IMR-90 (cell line): ENCODE data around the gene ATP23. TPM values are rescaled to one million over a fixed set of nuclear protein-coding genes. Genes with fewer than 3 reads are reported as not detected.

Source experiments
- ATAC-seq: fragments of 200-7000 bp; cut with Tn5 transposase; 2 replicates; pipeline ENCODE4 v1.9.1; 2020; ENCODE audit warnings: low read depth, mild to moderate bottlenecking, moderate library complexity
- BruUV-seq: library from RNA; stranded (reverse); fragments of 400-500 nt; replicated peaks from 2 replicates; lab custom pipeline; 2021; lab: Mats Ljungman, UMichigan
- CTCF ChIA-PET: fragments of 300-600 bp; formaldehyde crosslinking; extraction: SDS; loops from one replicate; lab custom pipeline; 2021; ENCODE audit warnings: antibody characterized with exemption; lab: Yijun Ruan, JAX
- POLR2A ChIA-PET: fragments of 300-600 bp; sonication (Branson Sonifier 250); formaldehyde crosslinking; loops from one replicate; lab custom pipeline; 2022; ENCODE audit warnings: antibody characterized with exemption; ENCODE audit not compliant: unreplicated experiment; lab: Charles Lee
- DNase-seq: peaks from one replicate; pipeline ENCODE4 v3.0.0; 2013
- H2AFZ ChIP-seq: replicated peaks from 2 replicates; pipeline ENCODE3; 2013; ENCODE audit warnings: low read length, mild to moderate bottlenecking; ENCODE audit not compliant: poor library complexity
- H2AK5ac ChIP-seq: 2 replicates; pipeline ENCODE4 v1.6.1; 2013; ENCODE audit warnings: low read depth, low read length, inconsistent platforms
- H2AK9ac ChIP-seq: replicated peaks from 2 replicates; pipeline ENCODE3; 2013; ENCODE audit warnings: mild to moderate bottlenecking, low read depth, low read length, moderate library complexity; ENCODE audit not compliant: poor library complexity
- H2BK120ac ChIP-seq: 2 replicates; pipeline ENCODE4 v1.6.1; 2013; ENCODE audit warnings: low read depth, low read length, inconsistent platforms
- H2BK15ac ChIP-seq: 3 replicates; pipeline ENCODE4 v1.6.1; 2013; ENCODE audit warnings: low read depth, low read length, inconsistent platforms
- H2BK20ac ChIP-seq: 2 replicates; pipeline ENCODE4 v1.6.1; 2013; ENCODE audit warnings: low read depth, mild to moderate bottlenecking, inconsistent platforms, low read length, moderate library complexity
- H2BK5ac ChIP-seq: 2 replicates; pipeline ENCODE4 v1.6.1; 2013; ENCODE audit warnings: mild to moderate bottlenecking, low read depth, low read length, inconsistent platforms; ENCODE audit not compliant: poor library complexity, severe bottlenecking
- H3K14ac ChIP-seq: replicated peaks from 2 replicates; pipeline ENCODE4 v1.6.1; 2013; ENCODE audit warnings: low read depth, low read length, inconsistent platforms
- H3K18ac ChIP-seq: 2 replicates; pipeline ENCODE4 v1.6.1; 2013; ENCODE audit warnings: low read depth, low read length, control low read depth
- H3K23ac ChIP-seq: 2 replicates; pipeline ENCODE4 v1.6.1; 2013; ENCODE audit warnings: low read depth, low read length, inconsistent platforms
- H3K27ac ChIP-seq: 2 replicates; pipeline ENCODE4 v1.5.1; 2013; ENCODE audit warnings: mild to moderate bottlenecking, control low read depth, low read length; ENCODE audit not compliant: insufficient read depth
- H3K27me3 ChIP-seq: 2 replicates; pipeline ENCODE4 v1.6.1; 2013; ENCODE audit warnings: low read length; ENCODE audit not compliant: control insufficient read depth, insufficient read depth
- H3K36me3 ChIP-seq: 2 replicates; pipeline ENCODE4 v1.6.1; 2013; ENCODE audit warnings: low read length, mixed read lengths; ENCODE audit not compliant: control insufficient read depth, insufficient read depth
- H3K4ac ChIP-seq: 2 replicates; pipeline ENCODE4 v1.6.1; 2013; ENCODE audit warnings: low read depth, low read length, inconsistent platforms
- H3K4me1 ChIP-seq: 2 replicates; pipeline ENCODE4 v1.6.1; 2013; ENCODE audit warnings: low read length, mixed read lengths; ENCODE audit not compliant: control insufficient read depth, insufficient read depth
- H3K4me2 ChIP-seq: 2 replicates; pipeline ENCODE4 v1.6.1; 2013; ENCODE audit warnings: low read depth, mild to moderate bottlenecking, control low read depth, low read length, moderate library complexity
- H3K4me3 ChIP-seq: 2 replicates; pipeline ENCODE4 v1.5.1; 2013; ENCODE audit warnings: low read depth, mild to moderate bottlenecking, control low read depth, low read length, moderate library complexity; ENCODE audit not compliant: insufficient read depth
- H3K56ac ChIP-seq: 2 replicates; pipeline ENCODE4 v1.6.1; 2013; ENCODE audit warnings: low read length, inconsistent platforms; ENCODE audit not compliant: insufficient read depth; ENCODE audit errors: extremely low read depth
- H3K79me1 ChIP-seq, 2 experiments: 2 replicates each; pipeline ENCODE4 v1.6.1; 2013; ENCODE audit warnings: low read length in 2 of 2, inconsistent platforms in 1 of 2, low read depth in 1 of 2
- H3K9ac ChIP-seq: 2 replicates; pipeline ENCODE4 v1.6.1; 2013; ENCODE audit warnings: low read depth, low read length, control low read depth
- H3K9me1 ChIP-seq: 2 replicates; pipeline ENCODE4 v1.6.1; 2013; ENCODE audit warnings: low read length, inconsistent platforms; ENCODE audit not compliant: insufficient read depth
- H3K9me3 ChIP-seq: 2 replicates; pipeline ENCODE4 v1.6.1; 2013; ENCODE audit warnings: low read length; ENCODE audit not compliant: control insufficient read depth, insufficient read depth
- H4K20me1 ChIP-seq: 2 replicates; pipeline ENCODE4 v1.6.1; 2013; ENCODE audit warnings: low read length, inconsistent platforms; ENCODE audit not compliant: insufficient read depth
- H4K5ac ChIP-seq: 2 replicates; pipeline ENCODE4 v1.6.1; 2013; ENCODE audit warnings: mild to moderate bottlenecking, low read depth, low read length, control low read depth
- H4K8ac ChIP-seq, 2 experiments: 2 replicates each; pipeline ENCODE4 v1.6.1; 2013; ENCODE audit warnings: low read depth in 2 of 2, low read length in 2 of 2, control low read depth in 1 of 2, inconsistent platforms in 1 of 2
- H4K91ac ChIP-seq: 2 replicates; pipeline ENCODE4 v1.6.1; 2013; ENCODE audit warnings: low read depth, low read length, inconsistent platforms; ENCODE audit not compliant: insufficient read depth
- BHLHE40 ChIP-seq: fragments of 150-350 bp; IDR thresholded peaks from 2 replicates; pipeline ENCODE4 v1.6.1; 2016; ENCODE audit warnings: mild to moderate bottlenecking, low read depth, low read length
- CEBPB ChIP-seq: IDR thresholded peaks from 2 replicates; pipeline ENCODE4 v1.6.1; 2012; ENCODE audit warnings: low read depth, low read length, improper control_type of control experiment
- CHD1 ChIP-seq: IDR thresholded peaks from 2 replicates; pipeline ENCODE4 v1.6.1; 2012; ENCODE audit warnings: low read depth, low read length, improper control_type of control experiment
- CTCF ChIP-seq: conservative IDR thresholded peaks from 2 replicates; pipeline ENCODE4 v1.5.1; 2012; ENCODE audit warnings: mild to moderate bottlenecking, low read depth, low read length, improper control_type of control experiment
- ELK1 ChIP-seq: fragments of 150-350 bp; IDR thresholded peaks from 2 replicates; pipeline ENCODE4 v1.6.1; 2016; ENCODE audit warnings: low read depth, mild to moderate bottlenecking, low read length, moderate library complexity, borderline replicate concordance
- FOS ChIP-seq: fragments of 150-350 bp; IDR thresholded peaks from 2 replicates; pipeline ENCODE4 v1.6.1; 2016; ENCODE audit warnings: low read depth, low read length
- MAFK ChIP-seq: IDR thresholded peaks from 2 replicates; pipeline ENCODE4 v1.6.1; 2012; ENCODE audit warnings: low read depth, low read length, improper control_type of control experiment
- MAZ ChIP-seq: IDR thresholded peaks from 2 replicates; pipeline ENCODE4 v1.6.1; 2012; ENCODE audit warnings: low read depth, mild to moderate bottlenecking, low read length, improper control_type of control experiment, moderate library complexity, borderline replicate concordance
- MXI1 ChIP-seq: IDR thresholded peaks from 2 replicates; pipeline ENCODE4 v1.6.1; 2012; ENCODE audit warnings: low read depth, mild to moderate bottlenecking, low read length, moderate library complexity, borderline replicate concordance
- POLR2A ChIP-seq: IDR thresholded peaks from 2 replicates; pipeline ENCODE4 v1.6.1; 2012; ENCODE audit warnings: mild to moderate bottlenecking, low read depth, low read length
- RAD21 ChIP-seq: IDR thresholded peaks from 2 replicates; pipeline ENCODE4 v1.6.1; 2012; ENCODE audit warnings: low read length, improper control_type of control experiment
- RCOR1 ChIP-seq: IDR thresholded peaks from 2 replicates; pipeline ENCODE4 v1.6.1; 2012; ENCODE audit warnings: mild to moderate bottlenecking, low read length, improper control_type of control experiment; ENCODE audit not compliant: insufficient replicate concordance
- RFX5 ChIP-seq: IDR thresholded peaks from 2 replicates; pipeline ENCODE4 v1.8.0; 2012; ENCODE audit warnings: low read depth, mild to moderate bottlenecking, low read length, moderate library complexity
- SMC3 ChIP-seq: fragments of 150-350 bp; IDR thresholded peaks from 2 replicates; pipeline ENCODE4 v1.6.1; 2016; ENCODE audit warnings: low read depth, mild to moderate bottlenecking, antibody characterized with exemption, low read length, moderate library complexity
- WGBS, 2 experiments: methylation state at CpG; one replicate each; pipeline versions ENCODE4 v1.1.5 to v1.1.7; 2013; ENCODE audit warnings: missing lambda C conversion rate in 2 of 2; ENCODE audit not compliant: insufficient read length in 1 of 2; ENCODE audit errors: extremely low coverage in 2 of 2; 5-methylcytosine and 5-hydroxymethylcytosine counted together
- dilution Hi-C: fragments of 300-500 bp; cut with HindIII; formaldehyde crosslinking; loops from one replicate; pipeline ENCODE4 v1.14.3; 2018; ENCODE audit warnings: low sequenced_read_pairs; ENCODE audit not compliant: unreplicated experiment
- in situ Hi-C: fragments of 300-500 bp; cut with MboI; formaldehyde crosslinking; loops from 3 replicates; pipeline ENCODE4 v1.14.3; 2019; ENCODE audit warnings: low sequenced_read_pairs, inconsistent platforms, mixed read lengths
- intact Hi-C: fragments of 100-400 bp; cut with micrococcal nuclease; formaldehyde crosslinking; loops from 2 replicates; pipeline ENCODE4 v1.10.0; 2022
- polyA plus RNA-seq, 3 experiments: library from polyadenylated mRNA; depleted of rRNA; stranded (reverse); fragments of >200 nt; gene quantifications; 2 replicates each; pipeline ENCODE4 v1.2.3, GENCODE V29; 2012; ENCODE audit warnings: low replicate concordance in 1 of 3
- total RNA-seq: library from RNA; depleted of rRNA; stranded (reverse); fragments of >200 nt; gene quantifications from 2 replicates; pipeline ENCODE4 v1.2.3, GENCODE V29; 2012
- TF ChIP-seq, protein P1 (sequence below): fragments of 150-350 bp; IDR thresholded peaks from 2 replicates; pipeline ENCODE4 v1.6.1; 2017; ENCODE audit warnings: mild to moderate bottlenecking, antibody characterized with exemption, low read length, low read depth

ATP23 gene
- total and polyA plus RNA-seq, 2 of the 4 experiments (the other 2 are of a cell fraction): 6.4 to 7.2 TPM

DNA sequence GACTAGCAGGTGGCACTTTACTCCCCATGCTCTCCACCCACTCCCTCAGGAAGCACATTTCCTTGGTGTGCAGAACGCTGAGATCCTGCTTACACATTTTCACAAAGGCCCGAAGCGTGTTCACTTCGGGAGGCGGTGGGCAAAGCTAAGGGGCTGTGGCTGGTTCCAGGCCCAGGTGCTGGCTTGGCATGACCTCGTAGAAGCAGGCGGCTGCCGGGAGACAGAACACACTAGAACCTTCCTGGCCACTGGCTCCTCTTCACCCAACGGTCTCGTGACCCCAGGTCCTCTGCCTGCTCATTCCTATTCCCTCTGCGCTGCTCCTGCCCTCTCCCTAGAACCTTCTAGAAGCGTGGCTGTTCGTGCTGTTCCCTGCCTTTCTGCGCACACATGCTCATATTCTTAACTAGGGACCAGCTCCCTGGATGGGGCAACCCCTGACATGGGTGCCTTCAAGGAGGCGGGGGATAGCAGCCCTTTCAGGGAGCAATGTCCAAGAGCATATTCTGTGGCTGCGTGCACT, 43.3 kb downstream of the ATP23 start:
- no peak overlapping the region; the same call in 1 of the 2 replicates for H3K18ac ChIP-seq
- H3K27me3 ChIP-seq: no peaks in the 10 kb centered on the region; the same call in 1 of the 2 replicates
- DNase-seq: no peak
- H4K5ac ChIP-seq: peak overlapping the region; percentile 42; the same call in 1 of the 2 replicates
- ChIA-PET CTCF (no interaction called here), POLR2A (no interaction called here)
- H2AK9ac ChIP-seq: no peak overlapping the region
- H3K56ac ChIP-seq: no peak overlapping the region
- no peak for ATAC-seq
- no peak overlapping the region for H3K9ac ChIP-seq
- H3K14ac ChIP-seq: no peak overlapping the region
- H3K4me1 ChIP-seq: peaks cover 2% of the 10 kb centered on the region; the same call in 1 of the 2 replicates
- H3K27ac ChIP-seq: no peak overlapping the region
- 96% methylated on average over 8 of the region's 16 CpGs; no CpG with 5 or more reads in 1 of the 2 experiments for WGBS, 2 experiments
- H3K9me1 ChIP-seq: no peaks in the 10 kb centered on the region
- no peak overlapping the region for H2AFZ ChIP-seq
- H2AK5ac ChIP-seq: no peak overlapping the region; the same call in 1 of the 2 replicates
- no peaks in the 10 kb centered on the region for H3K79me1 ChIP-seq
- intact Hi-C loops (loop anchor here (5.0 to 10.0 kb wide), 3 partner anchors 893 to 1390 kb away; no protein-coding TSS in a partner anchor), dilution Hi-C loops (no loop called here), in situ Hi-C loops (loop anchor here (5.0 to 25.0 kb wide), 4 partner anchors 370 to 1170 kb away; no protein-coding TSS in a partner anchor)
- H3K23ac ChIP-seq: no peak overlapping the region
- no peak overlapping the region for H2BK120ac ChIP-seq
- H2BK20ac ChIP-seq: no peak overlapping the region
- TF ChIP-seq MXI1 (no peak), FOS (no peak), BHLHE40 (no peak), CHD1 (no peak), MAFK (no peak), RFX5 (no peak), MAZ (no peak), POLR2A (no peak), RAD21 (no peak), RCOR1 (no peak), CTCF (no peak), CEBPB (no peak), ELK1 (no peak), SMC3 (no peak)
- TF ChIP-seq, protein P1, sequence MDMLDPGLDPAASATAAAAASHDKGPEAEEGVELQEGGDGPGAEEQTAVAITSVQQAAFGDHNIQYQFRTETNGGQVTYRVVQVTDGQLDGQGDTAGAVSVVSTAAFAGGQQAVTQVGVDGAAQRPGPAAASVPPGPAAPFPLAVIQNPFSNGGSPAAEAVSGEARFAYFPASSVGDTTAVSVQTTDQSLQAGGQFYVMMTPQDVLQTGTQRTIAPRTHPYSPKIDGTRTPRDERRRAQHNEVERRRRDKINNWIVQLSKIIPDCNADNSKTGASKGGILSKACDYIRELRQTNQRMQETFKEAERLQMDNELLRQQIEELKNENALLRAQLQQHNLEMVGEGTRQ: no peak
- no peak overlapping the region for H3K4me3 ChIP-seq
- H3K9me3 ChIP-seq: no peaks in the 10 kb centered on the region
- H3K36me3 ChIP-seq: no peaks in the 10 kb centered on the region
- no peak overlapping the region; the same call in 1 of the 2 replicates for H3K4ac ChIP-seq
- no peak overlapping the region for H2BK5ac ChIP-seq
- no peak overlapping the region for H2BK15ac ChIP-seq
- no TSS peak for BruUV-seq
- no peaks in the 10 kb centered on the region for H4K20me1 ChIP-seq
- H3K4me2 ChIP-seq: no peak overlapping the region
- H4K91ac ChIP-seq: no peak overlapping the region
- H4K8ac ChIP-seq: no peak overlapping the region
